GM06990 (cell line): ENCODE measurements around the gene SFRP4.

Source experiments
- DNase-seq: peaks from one replicate; pipeline ENCODE4 v3.0.0-alpha.2; 2011; ENCODE audit not compliant: insufficient read length; ENCODE audit errors: extremely low read depth
- H3K27me3 ChIP-seq: replicated peaks from 2 replicates; pipeline ENCODE4 v1.6.0; 2011; ENCODE audit warnings: low read length; ENCODE audit not compliant: control insufficient read depth, insufficient read depth
- H3K36me3 ChIP-seq: 2 replicates; pipeline ENCODE4 v1.5.1; 2011; ENCODE audit warnings: low read length; ENCODE audit not compliant: control insufficient read depth, insufficient read depth
- H3K4me3 ChIP-seq: replicated peaks from 2 replicates; pipeline ENCODE4 v1.5.1; 2011; ENCODE audit warnings: low read depth, mild to moderate bottlenecking, control low read depth, low read length
- CTCF ChIP-seq: IDR thresholded peaks from 2 replicates; pipeline ENCODE4 v1.5.1; 2011; ENCODE audit warnings: low read length, control low read depth, mild to moderate bottlenecking, inconsistent platforms; ENCODE audit not compliant: insufficient read depth, poor library complexity, severe bottlenecking

The SFRP4 gene

GRCh38 chr7:37901236-37901827 lies 15.3 kb downstream of the SFRP4 start:
- DNase-seq, result no peak
- Histone ChIP-seq H3K36me3 (no peaks in the 10 kb centered on the region), H3K27me3 (no peaks in the 10 kb centered on the region; the same call in 1 of the 2 replicates), H3K4me3 (no peak overlapping the region)
- peak; percentile 53 for TF ChIP-seq CTCF

GRCh38 chr7:37899712-37900247 lies 16.8 kb downstream of the SFRP4 start:
- no peak for TF ChIP-seq CTCF
- H3K36me3 ChIP-seq, result no peaks in the 10 kb centered on the region
- H3K27me3 ChIP-seq, result no peaks in the 10 kb centered on the region; the same call in 1 of the 2 replicates
- no peak for DNase-seq
- H3K4me3 ChIP-seq, result no peak overlapping the region

GRCh38 chr7:37894671-37895070 lies 21.9 kb downstream of the SFRP4 start:
- H3K27me3 ChIP-seq, result no peaks in the 10 kb centered on the region
- H3K4me3 ChIP-seq, result no peak overlapping the region
- DNase-seq, result no peak
- no peaks in the 10 kb centered on the region for H3K36me3 ChIP-seq
- TF ChIP-seq CTCF, result no peak

- no peak for DNase-seq
- H3K36me3 ChIP-seq, result no peaks in the 10 kb centered on the region
- H3K27me3 ChIP-seq, result no peaks in the 10 kb centered on the region
- no peak for TF ChIP-seq CTCF
- no peak overlapping the region for H3K4me3 ChIP-seq
Measured at GRCh38 chr7:37893359-37893758, 23.3 kb downstream of the SFRP4 start.

GRCh38 chr7:37882086-37882485 lies 34.5 kb downstream of the SFRP4 start:
- H3K4me3 ChIP-seq, result no peak overlapping the region
- no peak for TF ChIP-seq CTCF
- no peaks in the 10 kb centered on the region for H3K36me3 ChIP-seq
- H3K27me3 ChIP-seq, result no peaks in the 10 kb centered on the region
- no peak for DNase-seq
